ENCODE results near the gene UBE2E1. TPM values are rescaled to one million over a fixed set of nuclear protein-coding genes. Genes with fewer than 3 reads are reported as not detected.
"Not testable (repeated sequence)": the region's sequence is repeated elsewhere in the genome, so short reads cannot be mapped to it uniquely, and the experiment has no call there.

Gene UBE2E1
- total and polyA plus RNA-seq, 2 of the 4 experiments (the other 2 are of a cell fraction): 54.1 to 91.6 TPM

DNA sequence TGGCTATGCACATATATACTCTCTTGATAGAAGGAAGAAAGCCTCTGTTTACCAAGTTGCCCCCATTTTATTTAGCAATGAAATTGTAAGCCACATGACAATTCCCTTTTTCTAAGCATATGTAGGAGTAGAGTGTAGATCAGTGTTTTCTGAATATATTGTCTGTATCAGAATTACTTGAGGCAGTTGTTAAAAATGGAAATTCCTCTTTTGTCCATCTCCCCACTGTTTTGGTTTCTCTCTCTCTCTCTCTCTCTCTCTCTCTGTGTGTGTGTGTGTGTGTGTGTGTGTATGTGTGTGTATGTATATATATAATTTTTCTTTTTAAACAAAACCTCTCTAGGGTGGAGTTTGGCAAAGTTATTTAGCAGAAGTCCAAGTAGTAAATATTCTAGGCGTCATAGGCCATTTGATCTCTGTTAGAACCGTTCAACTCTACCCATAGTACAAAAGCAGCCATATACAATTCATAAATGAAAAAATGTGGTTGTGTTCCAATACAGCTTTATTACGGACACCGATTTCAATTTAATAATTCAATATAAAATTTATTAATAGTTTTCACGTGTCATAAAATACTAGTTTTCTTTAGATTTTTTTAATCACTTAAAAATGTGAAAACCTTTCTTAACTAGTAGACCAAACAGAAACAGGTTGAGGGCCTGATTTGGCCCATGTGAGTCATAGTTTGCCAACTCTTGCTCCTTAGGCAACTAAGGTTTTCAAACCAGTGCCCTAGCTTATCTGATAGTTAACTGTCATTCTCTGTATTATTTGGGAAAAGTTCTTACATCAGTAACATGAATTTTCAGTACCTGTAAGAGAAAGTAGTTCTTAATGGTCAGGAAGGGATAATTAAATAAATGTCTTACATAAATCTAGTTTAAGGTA is 39.8 kb downstream of the UBE2E1 start:
- Histone ChIP-seq H3K23ac (ENCODE audit: low read depth, low read length) (no peak overlapping the region), H3K9ac (ENCODE audit: low read depth, low read length) (no peak overlapping the region)

DNA sequence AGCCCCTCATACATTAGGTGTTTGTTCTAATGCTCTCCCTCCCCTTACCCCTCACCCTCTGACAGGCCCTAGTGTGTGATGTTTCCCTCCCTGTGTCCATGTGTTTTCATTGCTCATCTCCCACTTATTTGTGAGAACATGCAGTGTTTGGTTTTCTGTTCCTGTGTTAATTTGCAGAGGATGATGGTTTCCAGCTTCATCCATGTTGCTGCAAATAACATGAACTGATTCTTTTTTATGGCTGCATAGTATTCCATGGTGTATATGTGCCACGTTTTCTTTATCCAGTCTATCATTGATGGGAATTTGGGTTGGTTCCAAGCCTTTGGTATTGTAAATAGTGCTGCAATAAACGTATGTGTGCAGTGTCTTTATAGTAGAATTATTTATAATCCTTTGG is 43.7 kb downstream of the UBE2E1 start:
- H2BK15ac ChIP-seq (ENCODE audit: low read depth, low read length); ATAC-seq (ENCODE audit: low read depth); H4K8ac ChIP-seq (ENCODE audit: low read depth in 2 of 2, low read length in 2 of 2); H3K9me3 ChIP-seq (ENCODE audit: control insufficient read depth, insufficient read depth, low read length); H3K27me3 ChIP-seq (ENCODE audit: control insufficient read depth, insufficient read depth, low read length); H3K9me1 ChIP-seq (ENCODE audit: insufficient read depth, low read length); H3K4me1 ChIP-seq (ENCODE audit: control insufficient read depth, insufficient read depth, low read length); H2BK20ac ChIP-seq (ENCODE audit: low read depth, low read length); POLR2A ChIA-PET (ENCODE audit: unreplicated experiment); H4K5ac ChIP-seq (ENCODE audit: low read depth, low read length); H3K4me3 ChIP-seq (ENCODE audit: insufficient read depth, low read depth, low read length); H3K18ac ChIP-seq (ENCODE audit: low read depth, low read length); H3K56ac ChIP-seq (ENCODE audit: extremely low read depth, insufficient read depth, low read length); H2BK5ac ChIP-seq (ENCODE audit: low read depth, low read length, poor library complexity, severe bottlenecking); H4K91ac ChIP-seq (ENCODE audit: insufficient read depth, low read depth, low read length); intact Hi-C loops (cut with micrococcal nuclease); in situ Hi-C loops (cut with MboI; ENCODE audit: low sequenced_read_pairs); H2AK9ac ChIP-seq (replicated peaks; ENCODE audit: low read depth, low read length, poor library complexity); dilution Hi-C loops (cut with HindIII; ENCODE audit: low sequenced_read_pairs, unreplicated experiment); H3K9ac ChIP-seq (ENCODE audit: low read depth, low read length); DNase-seq; H2BK120ac ChIP-seq (ENCODE audit: low read depth, low read length); H3K36me3 ChIP-seq (ENCODE audit: control insufficient read depth, insufficient read depth, low read length); H2AK5ac ChIP-seq (ENCODE audit: low read depth, low read length); CTCF ChIA-PET; BruUV-seq (replicated peaks); H3K23ac ChIP-seq (ENCODE audit: low read depth, low read length); H2AFZ ChIP-seq (replicated peaks; ENCODE audit: low read length, poor library complexity); H3K27ac ChIP-seq (ENCODE audit: insufficient read depth, low read length); H3K4ac ChIP-seq (ENCODE audit: low read depth, low read length); H3K4me2 ChIP-seq (ENCODE audit: low read depth, low read length); H3K14ac ChIP-seq (replicated peaks; ENCODE audit: low read depth, low read length): not testable (repeated sequence)
- Histone ChIP-seq H3K79me1 (ENCODE audit: low read depth in 1 of 2, low read length in 2 of 2) (peaks cover 26 to 60% of the 10 kb centered on the region in 2 experiments), H4K20me1 (ENCODE audit: insufficient read depth, low read length) (peaks cover 30% of the 10 kb centered on the region)
- WGBS, 2 experiments (ENCODE audit: extremely low coverage in 2 of 2, insufficient read length in 1 of 2): 100% methylated on average over 1 of the region's 2 CpGs; no CpG with 5 or more reads in 1 of the 2 experiments

More for the DNA sequence above, 39.8 kb downstream of the UBE2E1 start:
- H3K14ac ChIP-seq (replicated peaks; ENCODE audit: low read depth, low read length): no peak overlapping the region
- H4K91ac ChIP-seq (ENCODE audit: insufficient read depth, low read depth, low read length): no peak overlapping the region
- no peak overlapping the region for H2AK9ac ChIP-seq (replicated peaks; ENCODE audit: low read depth, low read length, poor library complexity)
- H4K20me1 ChIP-seq (ENCODE audit: insufficient read depth, low read length): peaks cover 34% of the 10 kb centered on the region
- no peak overlapping the region for H3K4ac ChIP-seq (ENCODE audit: low read depth, low read length)
- no peak overlapping the region for H3K56ac ChIP-seq (ENCODE audit: extremely low read depth, insufficient read depth, low read length)
- no peaks in the 10 kb centered on the region for H3K27me3 ChIP-seq (ENCODE audit: control insufficient read depth, insufficient read depth, low read length)
- in situ Hi-C loops (cut with MboI; ENCODE audit: low sequenced_read_pairs) (no loop called here), intact Hi-C loops (cut with micrococcal nuclease) (no loop called here), dilution Hi-C loops (cut with HindIII; ENCODE audit: low sequenced_read_pairs, unreplicated experiment) (no loop called here)
- TF ChIP-seq, protein P1, sequence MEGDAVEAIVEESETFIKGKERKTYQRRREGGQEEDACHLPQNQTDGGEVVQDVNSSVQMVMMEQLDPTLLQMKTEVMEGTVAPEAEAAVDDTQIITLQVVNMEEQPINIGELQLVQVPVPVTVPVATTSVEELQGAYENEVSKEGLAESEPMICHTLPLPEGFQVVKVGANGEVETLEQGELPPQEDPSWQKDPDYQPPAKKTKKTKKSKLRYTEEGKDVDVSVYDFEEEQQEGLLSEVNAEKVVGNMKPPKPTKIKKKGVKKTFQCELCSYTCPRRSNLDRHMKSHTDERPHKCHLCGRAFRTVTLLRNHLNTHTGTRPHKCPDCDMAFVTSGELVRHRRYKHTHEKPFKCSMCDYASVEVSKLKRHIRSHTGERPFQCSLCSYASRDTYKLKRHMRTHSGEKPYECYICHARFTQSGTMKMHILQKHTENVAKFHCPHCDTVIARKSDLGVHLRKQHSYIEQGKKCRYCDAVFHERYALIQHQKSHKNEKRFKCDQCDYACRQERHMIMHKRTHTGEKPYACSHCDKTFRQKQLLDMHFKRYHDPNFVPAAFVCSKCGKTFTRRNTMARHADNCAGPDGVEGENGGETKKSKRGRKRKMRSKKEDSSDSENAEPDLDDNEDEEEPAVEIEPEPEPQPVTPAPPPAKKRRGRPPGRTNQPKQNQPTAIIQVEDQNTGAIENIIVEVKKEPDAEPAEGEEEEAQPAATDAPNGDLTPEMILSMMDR (conservative IDR thresholded peaks at IDR 0.05; ENCODE audit: low read depth, low read length): no peak
- H4K8ac ChIP-seq (ENCODE audit: low read depth in 2 of 2, low read length in 2 of 2): no peak overlapping the region
- no peak overlapping the region for H3K4me2 ChIP-seq (ENCODE audit: low read depth, low read length)
- H3K79me1 ChIP-seq (ENCODE audit: low read depth in 1 of 2, low read length in 2 of 2): peaks cover 31 to 55% of the 10 kb centered on the region in 2 experiments
- no peak overlapping the region for H2AFZ ChIP-seq (replicated peaks; ENCODE audit: low read length, poor library complexity)
- CTCF ChIA-PET: interaction anchor here (2.0 kb wide), 1 partner anchor 12 kb away, joined by 5 read pairs; no protein-coding TSS in a partner anchor
- no peak overlapping the region for H2BK15ac ChIP-seq (ENCODE audit: low read depth, low read length)
- BruUV-seq (replicated peaks): no TSS peak
- H3K18ac ChIP-seq (ENCODE audit: low read depth, low read length): no peak overlapping the region
- H3K9me1 ChIP-seq (ENCODE audit: insufficient read depth, low read length): peaks cover 8% of the 10 kb centered on the region
- ATAC-seq (ENCODE audit: low read depth): peak; percentile 35
- WGBS, 2 experiments (ENCODE audit: extremely low coverage in 2 of 2, insufficient read length in 1 of 2): no CpG with 5 or more reads among the region's 5 CpGs
- H2BK120ac ChIP-seq (ENCODE audit: low read depth, low read length): no peak overlapping the region
- H3K36me3 ChIP-seq (ENCODE audit: control insufficient read depth, insufficient read depth, low read length): 0 out of 2 replicates have a peak, but pooled peaks cover 1% of the 10 kb centered on the region
- peaks cover under 1% of the 10 kb centered on the region; the same call in 1 of the 2 replicates for H3K4me1 ChIP-seq (ENCODE audit: control insufficient read depth, insufficient read depth, low read length)
- no peak overlapping the region for H2AK5ac ChIP-seq (ENCODE audit: low read depth, low read length)
- H3K9me3 ChIP-seq (ENCODE audit: control insufficient read depth, insufficient read depth, low read length): no peaks in the 10 kb centered on the region
- H2BK20ac ChIP-seq (ENCODE audit: low read depth, low read length): no peak overlapping the region
- H2BK5ac ChIP-seq (ENCODE audit: low read depth, low read length, poor library complexity, severe bottlenecking): no peak overlapping the region
- H3K27ac ChIP-seq (ENCODE audit: insufficient read depth, low read length): no peak overlapping the region
- no peak overlapping the region for H4K5ac ChIP-seq (ENCODE audit: low read depth, low read length)
- no peak overlapping the region for H3K4me3 ChIP-seq (ENCODE audit: insufficient read depth, low read depth, low read length)
- DNase-seq: no peak
- POLR2A ChIA-PET (ENCODE audit: unreplicated experiment): no interaction called here
